ENCODE data around the gene DCANP1.

- TF ChIP-seq, protein P1, sequence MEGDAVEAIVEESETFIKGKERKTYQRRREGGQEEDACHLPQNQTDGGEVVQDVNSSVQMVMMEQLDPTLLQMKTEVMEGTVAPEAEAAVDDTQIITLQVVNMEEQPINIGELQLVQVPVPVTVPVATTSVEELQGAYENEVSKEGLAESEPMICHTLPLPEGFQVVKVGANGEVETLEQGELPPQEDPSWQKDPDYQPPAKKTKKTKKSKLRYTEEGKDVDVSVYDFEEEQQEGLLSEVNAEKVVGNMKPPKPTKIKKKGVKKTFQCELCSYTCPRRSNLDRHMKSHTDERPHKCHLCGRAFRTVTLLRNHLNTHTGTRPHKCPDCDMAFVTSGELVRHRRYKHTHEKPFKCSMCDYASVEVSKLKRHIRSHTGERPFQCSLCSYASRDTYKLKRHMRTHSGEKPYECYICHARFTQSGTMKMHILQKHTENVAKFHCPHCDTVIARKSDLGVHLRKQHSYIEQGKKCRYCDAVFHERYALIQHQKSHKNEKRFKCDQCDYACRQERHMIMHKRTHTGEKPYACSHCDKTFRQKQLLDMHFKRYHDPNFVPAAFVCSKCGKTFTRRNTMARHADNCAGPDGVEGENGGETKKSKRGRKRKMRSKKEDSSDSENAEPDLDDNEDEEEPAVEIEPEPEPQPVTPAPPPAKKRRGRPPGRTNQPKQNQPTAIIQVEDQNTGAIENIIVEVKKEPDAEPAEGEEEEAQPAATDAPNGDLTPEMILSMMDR (conservative IDR thresholded peaks at IDR 0.05 in 1 of 2, IDR thresholded peaks at IDR 0.05 in 1 of 2; ENCODE audit: low read depth in 1 of 2, low read length in 2 of 2): no peak
- no peak for TF ChIP-seq EZH2 (IDR thresholded peaks at IDR 0.05; ENCODE audit: low read length, missing control alignments)
These were observed 2.3 kb downstream of the DCANP1 start for GRCh38 chr5:135444881-135445280.

Measured in fibroblast of lung (primary cell).